GM12872 (cell line): Measurements from ENCODE around the gene DBT.

Experiments
- TF ChIP-seq, protein P1 (sequence below): IDR thresholded peaks from 3 replicates; pipeline ENCODE4 v1.5.1; 2011; ENCODE audit warnings: low read depth, mild to moderate bottlenecking, low read length, moderate library complexity; ENCODE audit not compliant: insufficient read depth

The DBT gene

DNA sequence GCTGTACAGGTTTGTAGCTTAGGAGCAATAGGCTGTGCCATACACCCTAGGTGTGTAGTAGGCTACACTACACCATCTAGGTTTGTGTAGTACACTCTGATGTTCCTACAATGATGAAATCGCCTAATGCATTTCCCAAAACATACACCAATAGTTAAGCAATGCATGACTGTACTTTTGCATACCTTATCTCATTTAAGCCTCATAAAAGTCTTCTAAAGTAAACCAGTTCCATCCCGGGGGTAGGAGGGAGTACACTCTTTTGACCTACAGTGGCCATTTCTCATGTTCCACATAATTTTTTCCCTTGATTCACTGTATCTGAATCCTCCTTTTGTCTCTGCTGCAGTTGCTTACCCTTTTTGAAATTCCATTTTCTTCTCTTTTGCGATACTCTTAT lies 104.5 kb downstream of the DBT start:
- TF ChIP-seq, protein P1, sequence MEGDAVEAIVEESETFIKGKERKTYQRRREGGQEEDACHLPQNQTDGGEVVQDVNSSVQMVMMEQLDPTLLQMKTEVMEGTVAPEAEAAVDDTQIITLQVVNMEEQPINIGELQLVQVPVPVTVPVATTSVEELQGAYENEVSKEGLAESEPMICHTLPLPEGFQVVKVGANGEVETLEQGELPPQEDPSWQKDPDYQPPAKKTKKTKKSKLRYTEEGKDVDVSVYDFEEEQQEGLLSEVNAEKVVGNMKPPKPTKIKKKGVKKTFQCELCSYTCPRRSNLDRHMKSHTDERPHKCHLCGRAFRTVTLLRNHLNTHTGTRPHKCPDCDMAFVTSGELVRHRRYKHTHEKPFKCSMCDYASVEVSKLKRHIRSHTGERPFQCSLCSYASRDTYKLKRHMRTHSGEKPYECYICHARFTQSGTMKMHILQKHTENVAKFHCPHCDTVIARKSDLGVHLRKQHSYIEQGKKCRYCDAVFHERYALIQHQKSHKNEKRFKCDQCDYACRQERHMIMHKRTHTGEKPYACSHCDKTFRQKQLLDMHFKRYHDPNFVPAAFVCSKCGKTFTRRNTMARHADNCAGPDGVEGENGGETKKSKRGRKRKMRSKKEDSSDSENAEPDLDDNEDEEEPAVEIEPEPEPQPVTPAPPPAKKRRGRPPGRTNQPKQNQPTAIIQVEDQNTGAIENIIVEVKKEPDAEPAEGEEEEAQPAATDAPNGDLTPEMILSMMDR: no peak

DNA sequence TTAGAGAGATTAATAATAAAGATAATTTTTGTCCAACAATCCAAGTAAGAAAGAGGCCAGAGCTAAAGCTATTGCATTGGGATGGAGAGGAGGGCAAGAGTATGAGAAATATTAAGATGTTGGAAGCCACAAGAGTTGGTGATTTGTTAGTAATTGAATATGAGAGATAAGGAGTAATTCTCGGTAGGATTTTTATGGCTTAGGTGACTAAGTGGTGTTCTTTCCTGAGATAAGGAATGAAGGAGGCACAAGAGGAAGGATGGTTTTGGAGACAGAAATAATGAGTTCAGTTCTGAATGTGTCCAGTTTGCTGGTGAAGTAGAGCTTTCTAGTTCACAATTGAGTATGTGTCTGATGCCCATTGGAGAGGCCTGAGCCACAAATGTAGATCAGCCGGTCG lies 107.3 kb downstream of the DBT start:
- TF ChIP-seq, protein P1: no peak

DNA sequence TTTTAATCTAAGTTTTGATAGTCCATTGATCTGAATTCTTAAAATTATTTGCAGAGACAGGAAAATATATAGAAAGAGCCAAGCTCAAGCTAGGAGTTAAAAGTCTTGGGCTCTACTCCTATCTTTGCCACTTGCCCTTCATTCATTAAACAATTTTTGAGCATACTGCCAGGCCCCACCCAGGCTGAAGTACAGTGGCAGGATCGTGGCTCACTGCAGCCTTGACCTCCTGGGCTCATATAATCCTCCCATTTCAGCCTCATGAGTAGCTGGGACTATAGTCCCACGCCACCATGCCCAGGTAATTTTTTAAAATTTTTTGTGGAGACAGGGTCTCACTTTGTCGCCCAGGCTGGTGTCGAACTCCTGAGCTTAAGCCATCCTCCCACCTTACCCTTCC lies 108.4 kb downstream of the DBT start:
- TF ChIP-seq, protein P1: no peak

DNA sequence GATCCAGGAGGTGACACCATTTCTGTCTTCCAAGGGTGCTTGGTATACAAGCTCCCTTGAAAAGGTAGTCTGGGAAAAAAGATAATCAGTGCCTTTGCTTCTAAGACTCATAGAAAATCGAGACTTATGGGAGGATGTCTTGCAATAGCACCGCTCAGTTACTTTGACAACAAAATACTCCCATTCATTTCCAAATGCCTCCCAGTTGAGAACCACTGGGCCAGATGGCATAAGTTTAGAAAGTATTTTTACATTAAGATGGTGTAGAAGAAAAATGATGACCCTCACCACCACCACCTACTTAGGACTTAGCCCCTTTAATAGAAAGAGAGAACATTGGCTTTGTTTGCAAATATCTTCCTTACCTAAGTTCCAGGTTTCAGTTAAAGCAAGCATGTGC lies 112.0 kb downstream of the DBT start:
- TF ChIP-seq, protein P1: no peak
